GM18517 (cell line): Measurements from ENCODE around the gene PTPRT.

Source experiments
- ATAC-seq: cut with Tn5 transposase; IDR thresholded peaks from one replicate; pipeline ENCODE4 v1.9.1; 2021; ENCODE audit warnings: mild to moderate bottlenecking, moderate library complexity; ENCODE audit not compliant: unreplicated experiment

PTPRT gene

DNA sequence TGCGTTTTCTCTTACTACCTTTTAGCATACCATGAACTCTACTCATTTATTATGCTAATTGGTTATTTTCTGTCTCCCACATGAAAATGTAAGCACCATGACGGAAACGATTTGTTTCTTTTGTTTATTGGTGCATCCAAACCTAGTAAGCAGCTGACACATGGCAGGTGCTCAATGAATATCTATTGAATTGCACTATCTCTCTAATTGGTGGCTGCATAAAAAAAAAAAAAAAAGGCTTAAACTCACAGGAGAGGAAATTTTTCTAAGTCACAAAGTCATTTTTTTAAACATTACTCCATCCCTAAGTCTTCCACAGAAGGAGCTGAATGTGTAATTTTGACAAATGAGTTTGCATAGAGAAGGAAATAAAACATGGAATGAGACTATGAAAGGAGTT, 608.4 kb downstream of the PTPRT start:
- ATAC-seq, result no peak

DNA sequence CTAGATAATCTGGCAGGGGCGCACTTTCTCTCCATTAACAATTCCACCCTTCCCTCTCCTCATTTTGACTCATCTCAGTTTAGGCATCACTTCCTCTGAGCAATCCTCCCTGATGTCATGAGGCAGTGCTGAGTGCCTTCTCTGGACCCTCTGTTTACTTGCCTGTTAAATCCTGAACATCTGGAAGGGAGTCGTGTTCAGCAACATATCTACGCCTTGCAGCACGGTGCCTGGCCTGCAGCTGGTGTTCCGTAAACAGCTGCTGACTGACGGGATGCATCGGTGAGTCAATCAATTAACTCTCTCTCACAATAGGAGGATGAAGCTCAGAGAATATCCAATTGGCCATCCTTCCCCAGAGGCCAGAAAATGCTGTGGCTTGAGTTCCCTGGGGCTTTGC, 613.5 kb downstream of the PTPRT start:
- ATAC-seq, result no peak

DNA sequence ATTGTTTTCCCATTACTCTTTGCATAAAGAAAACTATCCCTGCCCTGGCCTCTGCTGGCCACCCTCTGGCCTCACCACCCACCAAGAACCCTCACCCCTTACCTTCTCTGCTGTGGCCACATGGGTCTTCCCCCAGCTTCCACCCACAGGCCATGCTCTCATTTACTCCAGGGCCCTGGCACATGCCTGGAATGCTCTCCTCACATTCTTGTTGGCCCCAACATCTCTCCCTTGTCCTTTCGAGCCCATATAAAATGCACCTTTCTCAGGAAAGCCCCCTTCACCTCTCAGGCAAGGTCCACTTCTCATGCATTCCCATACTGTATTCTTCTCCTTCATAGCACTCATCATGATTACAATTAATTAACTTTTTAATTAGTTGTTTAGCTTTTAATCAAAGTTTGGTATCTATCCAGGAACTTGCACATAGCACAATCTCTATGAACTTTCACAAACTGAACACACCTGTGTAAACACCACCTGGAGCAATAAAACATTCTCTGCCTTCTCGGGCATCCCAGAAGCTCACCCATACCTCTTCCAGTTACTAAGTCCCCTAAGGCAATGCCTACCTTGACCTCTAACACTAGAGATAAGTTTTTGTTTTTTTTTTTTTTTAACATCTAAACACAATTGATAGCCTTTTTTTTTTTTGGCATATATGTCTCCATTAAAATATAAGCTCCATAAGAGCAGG, 617.2 kb downstream of the PTPRT start:
- no peak for ATAC-seq

DNA sequence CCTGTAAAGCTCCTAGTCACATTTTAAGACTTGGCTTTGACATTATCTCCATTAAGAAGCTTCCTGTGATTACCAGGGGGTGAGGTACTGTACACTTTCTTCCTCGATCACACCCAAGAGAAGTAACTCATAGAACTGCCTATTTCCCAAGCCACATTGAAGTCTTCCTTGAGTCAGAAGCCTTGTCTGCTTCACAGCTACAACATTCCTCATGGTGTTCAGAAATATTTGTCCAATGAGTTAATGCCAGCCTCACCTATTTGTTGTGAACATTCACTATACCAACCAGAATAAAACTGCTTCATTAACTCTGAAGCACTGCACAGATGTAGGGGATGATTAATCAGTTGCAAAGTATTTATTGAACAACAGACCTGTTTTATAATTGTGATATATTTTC, 622.3 kb downstream of the PTPRT start:
- no peak for ATAC-seq

DNA sequence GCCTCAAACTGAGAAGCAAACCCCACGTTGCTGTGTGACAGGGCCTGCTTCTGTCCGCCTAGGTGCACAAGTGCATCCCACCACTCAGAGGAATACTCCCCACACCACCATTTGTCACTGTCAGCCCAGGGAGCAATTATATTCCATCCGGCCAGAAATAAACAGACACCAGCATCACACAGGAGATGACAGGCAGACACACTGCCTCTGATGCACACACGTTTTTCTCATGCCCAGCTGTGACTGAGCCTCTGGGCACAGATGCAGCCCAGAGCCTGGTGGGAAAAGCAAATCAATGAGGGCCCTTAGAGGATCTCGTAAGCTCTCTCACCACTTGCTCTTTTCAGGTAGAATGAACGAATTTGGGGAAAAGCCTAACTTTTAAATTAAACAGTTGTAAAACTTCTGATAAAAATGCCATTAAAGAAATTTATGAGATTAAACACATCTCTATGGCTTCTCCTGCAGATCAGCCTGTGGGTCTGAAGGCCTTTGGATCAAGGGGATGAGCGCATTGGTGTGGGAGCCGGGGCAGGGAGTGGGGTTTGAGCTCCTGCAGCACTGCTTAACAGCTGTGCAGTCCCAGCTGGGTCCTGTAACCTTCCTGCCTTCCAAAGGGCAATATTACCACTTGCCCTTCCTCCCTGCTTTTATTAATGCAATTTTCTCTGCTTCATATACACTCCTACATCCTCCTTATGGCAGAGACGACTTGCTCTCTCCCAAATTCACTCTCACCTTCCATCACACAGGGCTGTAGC, 624.3 kb downstream of the PTPRT start:
- ATAC-seq, result no peak

DNA sequence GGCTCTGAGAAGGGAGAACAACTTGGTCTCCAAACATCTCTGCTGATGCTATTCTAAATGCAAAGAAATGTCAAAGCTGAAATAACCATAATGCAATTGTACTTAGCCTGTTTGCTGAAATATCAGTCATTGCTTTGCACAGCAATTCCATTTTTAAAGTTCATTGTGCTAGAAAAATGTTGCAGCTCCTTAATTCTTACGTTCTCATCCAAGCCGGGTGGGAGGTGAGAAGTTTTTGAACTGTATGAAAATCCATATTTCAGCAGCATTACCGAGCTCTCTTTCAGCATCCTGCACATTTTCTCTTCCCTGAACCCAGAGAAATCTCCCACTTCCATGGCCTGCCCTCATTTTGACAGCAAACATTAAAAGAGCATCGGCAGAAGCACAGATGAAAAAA, 630.0 kb downstream of the PTPRT start:
- no peak for ATAC-seq

DNA sequence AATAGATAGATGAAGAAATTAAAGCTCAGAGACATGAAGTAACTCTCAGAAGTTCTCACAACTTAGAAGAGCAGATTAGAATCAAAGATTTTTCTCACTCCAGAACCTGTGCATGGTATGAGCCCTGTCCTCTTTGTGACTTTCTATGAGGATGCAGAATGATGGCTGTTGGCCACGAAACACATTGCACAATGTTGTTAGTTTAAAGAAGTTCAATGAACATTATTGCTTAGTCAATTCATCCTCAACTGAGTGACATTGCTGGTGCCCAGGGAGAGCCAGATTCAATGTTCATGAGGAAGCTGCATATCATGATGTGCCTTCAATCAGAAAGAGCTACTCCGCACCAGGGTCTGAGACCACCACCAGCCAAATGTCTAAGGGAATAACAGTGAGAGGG, 633.1 kb downstream of the PTPRT start:
- ATAC-seq, result no peak

DNA sequence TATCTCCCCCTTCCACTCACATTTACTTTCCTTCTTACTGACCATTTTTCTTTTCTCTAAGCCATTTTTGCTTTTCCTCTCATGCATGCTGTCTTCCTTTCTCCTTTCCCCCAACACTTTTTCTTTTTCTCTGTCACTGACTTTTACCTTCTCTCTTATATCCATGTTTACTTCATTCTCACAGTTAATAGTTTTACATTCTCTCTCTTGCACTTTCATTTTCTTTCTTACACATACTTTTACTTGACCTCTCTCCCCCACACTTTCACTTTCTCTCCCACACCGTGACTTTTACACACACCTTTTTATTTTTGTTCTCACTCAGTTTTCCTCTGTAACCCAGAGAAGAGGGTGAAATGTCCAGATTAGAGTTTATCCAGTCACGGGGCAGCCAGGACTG, 636.3 kb downstream of the PTPRT start:
- ATAC-seq, result no peak

DNA sequence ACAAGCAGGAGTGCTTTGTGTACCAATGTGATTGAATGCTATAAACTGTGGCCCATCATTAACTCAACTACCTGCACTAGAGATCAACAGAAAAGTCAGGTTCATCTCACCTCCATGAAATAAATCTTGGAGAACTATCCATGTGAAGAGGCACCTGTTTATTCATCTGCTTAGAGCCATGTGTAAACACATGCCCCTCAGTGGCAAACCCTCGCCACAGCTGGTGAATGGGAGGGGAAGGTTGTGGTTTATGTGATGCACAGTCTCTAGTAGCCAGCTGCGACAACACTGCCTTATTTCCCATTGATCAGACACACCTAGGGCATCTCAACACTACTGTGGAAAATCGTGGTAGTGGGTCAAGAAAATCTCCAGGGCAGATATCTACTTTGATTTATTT, 640.2 kb downstream of the PTPRT start:
- no peak for ATAC-seq

DNA sequence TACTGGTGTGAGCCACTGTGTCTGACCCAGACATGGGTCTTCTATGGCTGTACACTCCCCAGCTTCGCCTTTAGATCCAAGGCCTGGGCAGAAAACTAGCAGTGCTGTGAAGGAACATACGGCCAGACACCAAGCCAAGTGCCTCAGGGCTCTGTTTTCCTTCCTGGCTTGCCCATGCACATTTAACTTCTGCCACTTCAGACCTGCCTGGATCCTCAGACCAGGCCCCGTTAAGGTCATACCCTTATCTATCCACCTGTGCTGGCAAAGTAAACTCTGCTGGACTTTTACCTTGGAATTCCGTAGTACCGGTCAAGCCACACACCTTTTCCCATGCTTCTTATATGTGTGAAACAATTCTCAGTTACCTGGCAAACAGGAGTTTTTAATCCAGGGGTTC, 644.8 kb downstream of the PTPRT start:
- ATAC-seq, result no peak

DNA sequence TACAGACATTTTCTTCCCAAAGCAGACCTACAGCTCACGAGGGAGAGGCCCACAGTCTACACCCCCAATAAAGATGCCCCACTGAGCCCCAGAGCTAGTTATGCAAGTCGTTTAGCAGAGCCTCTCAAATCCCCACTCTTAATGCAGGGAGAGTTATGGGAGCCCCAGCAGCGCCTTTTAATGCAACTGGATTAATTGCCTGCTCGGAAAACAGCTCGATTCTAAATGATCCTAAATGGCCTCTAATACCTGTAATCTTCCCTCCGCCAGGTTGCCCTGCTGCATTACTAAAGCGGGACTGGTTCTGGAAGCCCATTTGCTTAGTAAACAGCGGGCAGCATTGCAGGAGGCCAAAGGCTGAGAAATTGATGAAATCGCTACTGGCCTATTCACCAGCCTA, 656.9 kb downstream of the PTPRT start:
- no peak for ATAC-seq

DNA sequence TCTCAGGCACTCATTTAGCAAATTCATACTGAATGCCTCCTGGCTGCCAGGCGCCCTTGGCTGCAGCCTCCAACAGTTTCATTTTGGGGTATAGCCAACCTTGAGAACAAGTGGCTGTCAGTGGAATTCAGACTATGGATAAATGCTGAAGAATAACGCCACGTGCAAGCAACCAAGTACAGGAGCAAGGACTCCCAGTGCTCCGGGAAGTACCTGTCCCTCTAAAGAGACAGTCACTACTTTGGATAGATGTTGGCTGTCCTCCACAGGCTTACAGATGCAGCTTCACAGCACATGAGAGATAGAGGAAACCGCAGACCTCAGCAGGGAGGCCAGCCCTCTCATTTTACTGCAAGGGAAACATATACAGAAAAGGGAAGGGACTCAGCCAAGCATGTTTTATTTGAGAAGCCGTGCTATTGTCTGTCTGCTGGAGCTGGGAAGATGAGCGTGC, 658.2 kb downstream of the PTPRT start:
- no peak for ATAC-seq

DNA sequence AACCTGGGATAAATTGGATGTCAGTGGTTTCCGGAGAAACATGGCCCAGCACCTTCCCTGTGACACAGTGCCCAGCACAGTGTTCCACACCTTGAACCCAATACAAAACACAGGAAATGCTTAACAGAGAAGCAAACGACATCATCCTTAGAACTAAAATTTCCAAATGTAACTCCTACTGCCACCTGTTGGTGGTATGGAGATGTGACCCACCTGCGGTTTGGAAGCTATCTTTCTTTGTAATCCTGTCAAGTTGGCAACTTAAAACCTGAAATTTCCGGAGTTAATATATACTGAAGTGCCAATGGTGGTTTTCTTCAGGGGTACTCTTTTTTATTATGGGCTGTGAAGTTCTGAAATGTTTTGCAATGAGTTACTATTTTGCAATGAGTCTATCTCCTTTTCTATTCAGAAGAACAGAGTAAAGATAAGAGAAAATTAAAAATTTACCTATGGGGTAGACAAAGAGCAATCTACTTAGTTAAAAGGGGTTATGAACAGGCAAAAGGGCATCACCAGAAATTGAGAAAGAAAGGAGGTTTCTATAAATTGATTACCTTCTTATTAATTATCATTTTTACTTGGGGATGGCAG, 658.8 kb downstream of the PTPRT start:
- no peak for ATAC-seq

DNA sequence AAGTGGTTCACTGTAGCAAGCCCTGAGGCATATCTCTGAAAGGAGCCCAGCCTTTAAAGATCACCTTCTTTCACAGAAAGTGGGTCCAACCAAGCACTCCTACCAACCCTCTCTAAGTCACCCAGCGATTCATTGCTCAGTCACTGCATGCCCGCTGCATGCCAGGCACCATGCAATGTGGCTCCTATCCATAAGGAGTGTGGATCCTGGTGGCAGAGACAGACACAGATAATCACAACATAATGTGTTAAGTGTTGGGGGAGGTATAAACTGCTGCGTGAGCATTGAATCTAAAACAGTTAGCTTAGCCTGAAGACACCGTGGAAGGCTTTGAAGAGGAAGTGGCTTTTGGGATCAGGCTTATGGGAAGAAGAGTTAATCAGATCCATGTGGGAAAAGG, 659.5 kb downstream of the PTPRT start:
- no peak for ATAC-seq

DNA sequence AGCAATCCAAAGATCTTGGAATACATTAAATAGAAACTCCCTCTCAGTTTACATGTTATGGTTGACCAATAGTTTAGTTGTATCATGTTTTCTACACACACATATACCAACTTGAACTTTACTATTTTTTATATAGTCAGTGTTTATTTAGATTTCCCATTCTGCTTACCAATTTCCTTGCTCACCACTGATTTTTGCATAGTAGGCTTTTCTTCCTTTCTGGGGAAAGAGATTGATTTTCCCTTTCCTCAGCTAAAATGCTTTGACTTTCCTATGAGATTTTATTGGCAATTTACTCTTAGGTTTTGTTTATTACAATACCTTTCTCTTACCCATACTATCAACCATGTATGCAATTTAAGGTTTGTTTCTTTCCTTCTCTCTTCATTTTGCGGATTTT, 665.6 kb downstream of the PTPRT start:
- no peak for ATAC-seq

DNA sequence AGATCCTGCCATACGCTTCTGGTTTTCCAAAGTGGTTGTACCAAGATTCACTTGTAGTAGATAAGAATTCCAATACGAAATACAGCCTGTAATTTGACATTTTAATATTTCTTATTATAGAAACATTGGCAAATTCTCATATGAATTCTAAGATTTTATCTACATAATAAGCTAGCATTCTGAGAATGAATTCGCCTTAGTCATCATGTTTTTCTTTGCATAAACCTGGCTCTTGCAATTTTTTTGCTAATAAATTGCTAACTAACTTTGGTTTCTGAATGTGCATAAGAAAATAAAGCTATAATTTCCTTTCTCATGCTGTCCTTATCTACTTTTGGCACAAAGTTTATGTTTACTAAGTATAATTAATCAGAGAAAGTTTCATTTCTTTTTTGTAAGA, 673.0 kb downstream of the PTPRT start:
- ATAC-seq, result no peak

DNA sequence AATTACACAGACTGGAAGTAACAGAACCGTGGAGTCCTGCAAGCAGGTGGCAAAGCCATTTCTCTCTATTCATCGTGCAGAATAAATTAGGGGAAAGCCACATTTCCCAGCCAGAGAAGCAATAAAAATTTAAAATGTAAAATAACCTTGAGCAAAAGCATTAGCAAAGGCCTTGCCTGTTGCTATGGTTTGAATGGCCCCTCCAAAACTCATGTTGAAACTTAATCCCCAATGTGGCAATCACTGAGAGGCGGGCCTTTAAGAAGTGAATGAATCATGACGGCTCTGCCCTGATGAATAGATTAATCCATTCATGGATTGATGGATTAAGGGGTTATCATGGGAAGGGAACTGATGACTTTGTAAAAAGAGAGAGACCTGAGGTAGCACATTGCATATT, 679.0 kb downstream of the PTPRT start:
- ATAC-seq, result no peak

DNA sequence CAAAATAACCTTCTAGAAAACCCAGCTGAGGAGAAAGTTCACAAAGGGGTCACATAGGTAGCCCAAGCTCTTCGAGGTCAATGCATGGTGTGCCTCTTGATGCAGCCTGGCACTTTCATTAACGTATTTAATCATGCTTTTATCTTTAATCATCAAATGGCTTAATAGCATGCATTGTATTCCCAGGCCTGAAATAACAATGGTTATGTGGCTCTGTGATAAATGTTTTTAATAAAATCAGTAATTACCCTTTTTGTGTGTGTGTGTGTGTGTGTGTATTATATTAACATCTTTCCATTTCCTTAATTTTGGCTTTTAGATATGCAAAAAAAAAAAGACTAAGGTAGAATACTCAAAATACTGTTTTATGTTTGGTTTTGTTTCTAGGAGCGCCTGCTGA, 681.8 kb downstream of the PTPRT start:
- no peak for ATAC-seq

DNA sequence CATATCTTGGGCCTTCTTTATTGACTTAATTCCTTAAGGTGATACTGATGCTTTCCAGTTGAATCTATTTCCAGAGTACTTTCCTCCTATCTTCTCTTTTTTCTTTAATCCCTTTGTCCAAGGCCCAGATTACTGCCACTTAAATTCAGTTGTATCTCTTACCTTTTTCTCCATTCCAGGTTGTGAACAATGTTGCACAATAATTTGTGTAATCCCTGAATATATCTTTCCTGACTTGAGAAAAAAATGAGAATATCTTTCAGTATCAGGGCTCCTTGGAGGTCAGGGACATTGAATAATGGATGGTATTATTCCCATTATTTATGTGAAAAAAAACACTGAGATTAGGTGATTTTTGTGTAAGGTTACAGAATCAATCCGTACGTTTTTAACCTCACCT, 683.3 kb downstream of the PTPRT start:
- no peak for ATAC-seq

DNA sequence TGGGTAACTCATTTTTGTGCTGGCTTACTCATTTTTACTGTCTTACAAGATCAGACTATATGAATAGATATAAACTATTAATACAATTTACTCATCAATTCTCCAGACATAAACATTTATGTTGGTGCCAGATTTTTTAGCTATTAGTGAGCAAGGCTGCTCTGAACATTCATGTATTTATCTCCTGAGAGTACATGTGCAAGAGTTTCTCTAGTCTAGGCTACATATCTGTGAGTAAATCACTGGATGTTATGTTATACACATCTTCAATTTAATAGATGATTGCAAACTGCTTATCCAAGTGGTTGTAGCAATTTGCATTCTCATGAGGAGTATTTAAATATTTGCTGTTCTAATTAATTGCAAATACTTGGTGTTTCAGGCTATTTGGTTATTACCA, 687.1 kb downstream of the PTPRT start:
- ATAC-seq, result no peak

DNA sequence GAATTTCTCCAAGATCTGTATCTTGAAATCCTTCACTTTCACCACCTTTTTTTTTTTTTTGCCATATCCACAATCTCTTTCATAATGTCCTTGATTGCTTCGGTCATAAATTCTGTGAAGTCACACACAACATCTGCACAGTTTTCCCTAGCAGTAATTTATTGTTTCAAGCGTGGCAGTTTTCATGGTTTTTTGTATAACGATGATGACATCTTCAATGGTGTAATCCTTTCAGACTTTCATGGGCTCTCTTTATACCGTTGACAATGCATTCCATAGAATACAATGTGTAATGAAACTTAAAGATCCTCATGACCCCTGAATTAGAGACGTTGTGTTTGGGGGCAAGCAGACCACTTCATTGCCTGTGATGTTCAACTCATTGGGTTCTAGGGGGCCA, 693.1 kb downstream of the PTPRT start:
- ATAC-seq, result no peak

DNA sequence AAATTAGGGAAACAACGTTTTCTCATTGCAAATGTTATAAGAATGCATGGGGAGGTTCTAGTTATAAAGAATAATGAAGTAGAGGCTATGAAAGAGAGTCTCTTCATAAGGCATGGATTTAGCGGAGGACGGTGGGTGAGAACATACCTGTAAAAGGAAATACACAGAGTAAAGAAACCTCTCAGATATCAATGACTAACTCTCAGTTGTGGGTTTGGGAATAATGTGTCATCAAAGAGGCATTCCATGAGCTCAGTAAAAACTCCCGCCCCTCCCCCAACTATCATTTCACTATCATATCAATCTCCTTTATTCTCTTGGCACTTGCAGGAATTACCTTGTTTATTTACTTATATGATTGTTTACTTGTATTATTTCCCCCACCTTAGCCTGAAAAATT, 695.4 kb downstream of the PTPRT start:
- no peak for ATAC-seq
